Measurements from ENCODE around the gene ASCC1.
"Not testable (repeated sequence)": the region's sequence is repeated elsewhere in the genome, so short reads cannot be mapped to it uniquely, and the experiment has no call there.

Gene ASCC1

GRCh38 chr10:72152286-72152685 lies 63.8 kb downstream of the ASCC1 start:
- Histone ChIP-seq H3K27me3 (ENCODE audit: insufficient read depth, low read length, poor library complexity) (no peaks in the 10 kb centered on the region), H4K8ac (ENCODE audit: low read depth, low read length) (no peak overlapping the region), H3K79me1 (ENCODE audit: low read length) (no peaks in the 10 kb centered on the region), H3K27ac (ENCODE audit: low read depth, low read length) (no peak overlapping the region), H3K79me2 (ENCODE audit: control insufficient read depth, insufficient read depth, low read length) (no peaks in the 10 kb centered on the region), H2BK5ac (ENCODE audit: low read length) (no peak overlapping the region), H3K9ac (ENCODE audit: low read length) (no peak overlapping the region), H3K56ac (ENCODE audit: low read length) (no peak overlapping the region), H3K4me1 (ENCODE audit: control insufficient read depth, low read depth, low read length) (no peaks in the 10 kb centered on the region), H3K18ac (ENCODE audit: low read length) (no peak overlapping the region), H2AK5ac (ENCODE audit: low read length) (no peak overlapping the region), H3K4ac (ENCODE audit: low read depth, low read length) (no peak overlapping the region), H3K4me2 (ENCODE audit: low read length) (no peak overlapping the region), H3K36me3 (ENCODE audit: control insufficient read depth, insufficient read depth, low read length) (no peaks in the 10 kb centered on the region), H2BK120ac (ENCODE audit: low read depth, low read length) (no peak overlapping the region), H2BK15ac (replicated peaks; ENCODE audit: low read depth) (no peak overlapping the region), H3K23ac (ENCODE audit: low read length) (no peak overlapping the region), H4K5ac (ENCODE audit: low read length) (no peak overlapping the region), H3K4me3 (ENCODE audit: low read length) (no peak overlapping the region)
- no peak for DNase-seq
- WGBS (ENCODE audit: extremely low coverage, insufficient coverage, low lambda C conversion rate), result no CpG with 5 or more reads among the region's 7 CpGs

GRCh38 chr10:72150746-72151478 lies 65.2 kb downstream of the ASCC1 start:
- H3K36me3 ChIP-seq (ENCODE audit: control insufficient read depth, insufficient read depth, low read length); H3K4me3 ChIP-seq (ENCODE audit: low read length); H3K23ac ChIP-seq (ENCODE audit: low read length); H3K4me2 ChIP-seq (ENCODE audit: low read length); DNase-seq; H3K27me3 ChIP-seq (ENCODE audit: insufficient read depth, low read length, poor library complexity); H2BK120ac ChIP-seq (ENCODE audit: low read depth, low read length); H2BK5ac ChIP-seq (ENCODE audit: low read length); H3K4ac ChIP-seq (ENCODE audit: low read depth, low read length); H3K4me1 ChIP-seq (ENCODE audit: control insufficient read depth, low read depth, low read length); H3K18ac ChIP-seq (ENCODE audit: low read length); H2BK15ac ChIP-seq (replicated peaks; ENCODE audit: low read depth); H4K8ac ChIP-seq (ENCODE audit: low read depth, low read length); H3K27ac ChIP-seq (ENCODE audit: low read depth, low read length); H4K5ac ChIP-seq (ENCODE audit: low read length); H3K79me1 ChIP-seq (ENCODE audit: low read length); H3K9ac ChIP-seq (ENCODE audit: low read length); H3K56ac ChIP-seq (ENCODE audit: low read length); H3K79me2 ChIP-seq (ENCODE audit: control insufficient read depth, insufficient read depth, low read length); H2AK5ac ChIP-seq (ENCODE audit: low read length): not testable (repeated sequence)
- WGBS (ENCODE audit: extremely low coverage, insufficient coverage, low lambda C conversion rate), result no CpG with 5 or more reads among the region's 6 CpGs

- H3K27me3 ChIP-seq (ENCODE audit: insufficient read depth, low read length, poor library complexity); H3K4ac ChIP-seq (ENCODE audit: low read depth, low read length); H3K4me2 ChIP-seq (ENCODE audit: low read length); H3K4me3 ChIP-seq (ENCODE audit: low read length); H3K23ac ChIP-seq (ENCODE audit: low read length); H3K79me2 ChIP-seq (ENCODE audit: control insufficient read depth, insufficient read depth, low read length); H3K36me3 ChIP-seq (ENCODE audit: control insufficient read depth, insufficient read depth, low read length); DNase-seq; H3K56ac ChIP-seq (ENCODE audit: low read length); H2BK120ac ChIP-seq (ENCODE audit: low read depth, low read length); H4K5ac ChIP-seq (ENCODE audit: low read length); H3K27ac ChIP-seq (ENCODE audit: low read depth, low read length); H3K18ac ChIP-seq (ENCODE audit: low read length); H3K9ac ChIP-seq (ENCODE audit: low read length); H3K79me1 ChIP-seq (ENCODE audit: low read length); H2BK5ac ChIP-seq (ENCODE audit: low read length); H3K4me1 ChIP-seq (ENCODE audit: control insufficient read depth, low read depth, low read length); H2AK5ac ChIP-seq (ENCODE audit: low read length); H4K8ac ChIP-seq (ENCODE audit: low read depth, low read length); H2BK15ac ChIP-seq (replicated peaks; ENCODE audit: low read depth): not testable (repeated sequence)
- no CpG with 5 or more reads among the region's 4 CpGs for WGBS (ENCODE audit: extremely low coverage, insufficient coverage, low lambda C conversion rate)
These were observed 68.8 kb downstream of the ASCC1 start for GRCh38 chr10:72147324-72147584.

DNA sequence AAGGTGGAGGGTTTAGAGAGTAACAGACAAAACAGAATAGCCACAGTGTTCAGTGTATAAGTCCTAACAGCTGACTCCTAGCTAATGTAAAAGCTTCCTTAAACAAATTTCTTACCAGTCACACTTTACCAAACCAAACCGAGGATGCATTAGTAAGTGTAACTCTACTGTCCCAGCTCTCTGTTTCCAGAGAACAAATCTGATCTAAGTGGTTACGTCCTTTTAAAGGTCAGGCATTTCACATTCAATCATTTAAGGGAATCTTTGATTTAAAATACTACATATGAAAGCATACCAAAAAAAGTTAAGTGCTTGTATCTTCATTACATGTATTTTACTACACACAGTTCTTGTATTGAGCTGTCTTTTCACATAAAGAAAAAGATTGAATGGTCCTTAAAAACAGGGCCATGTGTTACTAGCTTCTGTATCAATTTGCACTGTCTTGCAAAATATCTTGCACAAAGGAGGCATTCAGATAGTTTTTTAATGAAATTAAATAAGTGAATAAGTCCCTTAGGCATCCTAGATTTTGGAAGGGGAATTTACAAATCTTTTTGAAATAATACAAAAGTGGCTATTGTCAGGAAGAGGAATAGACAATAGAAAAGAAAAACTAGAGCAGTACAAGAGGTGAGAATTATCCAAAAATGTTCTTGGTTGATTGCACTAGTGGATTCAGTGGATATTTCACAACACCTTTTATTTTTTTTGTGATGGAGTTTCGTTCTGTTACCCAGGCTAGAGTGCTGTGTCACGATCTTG lies 69.3 kb downstream of the ASCC1 start:
- no peak for DNase-seq
- no peak overlapping the region for H3K27ac ChIP-seq (ENCODE audit: low read depth, low read length)
- no peaks in the 10 kb centered on the region for H3K79me1 ChIP-seq (ENCODE audit: low read length)
- H3K4ac ChIP-seq (ENCODE audit: low read depth, low read length), result no peak overlapping the region
- H3K18ac ChIP-seq (ENCODE audit: low read length), result no peak overlapping the region
- H3K9ac ChIP-seq (ENCODE audit: low read length), result no peak overlapping the region
- no peaks in the 10 kb centered on the region for H3K27me3 ChIP-seq (ENCODE audit: insufficient read depth, low read length, poor library complexity)
- H3K56ac ChIP-seq (ENCODE audit: low read length), result no peak overlapping the region
- no peak overlapping the region for H2BK5ac ChIP-seq (ENCODE audit: low read length)
- H3K4me2 ChIP-seq (ENCODE audit: low read length), result no peak overlapping the region
- no peaks in the 10 kb centered on the region for H3K79me2 ChIP-seq (ENCODE audit: control insufficient read depth, insufficient read depth, low read length)
- no peak overlapping the region for H2BK120ac ChIP-seq (ENCODE audit: low read depth, low read length)
- H3K36me3 ChIP-seq (ENCODE audit: control insufficient read depth, insufficient read depth, low read length), result no peaks in the 10 kb centered on the region
- H3K4me3 ChIP-seq (ENCODE audit: low read length), result no peak overlapping the region
- no peak overlapping the region for H2AK5ac ChIP-seq (ENCODE audit: low read length)
- peaks cover 6% of the 10 kb centered on the region for H3K4me1 ChIP-seq (ENCODE audit: control insufficient read depth, low read depth, low read length)
- H3K23ac ChIP-seq (ENCODE audit: low read length), result no peak overlapping the region
- H4K5ac ChIP-seq (ENCODE audit: low read length), result no peak overlapping the region
- H4K8ac ChIP-seq (ENCODE audit: low read depth, low read length), result no peak overlapping the region
- WGBS (ENCODE audit: extremely low coverage, insufficient coverage, low lambda C conversion rate), result no CpG with 5 or more reads among the region's 4 CpGs
- H2BK15ac ChIP-seq (replicated peaks; ENCODE audit: low read depth), result no peak overlapping the region

- H4K5ac ChIP-seq (ENCODE audit: low read length), result no peak overlapping the region
- H3K27me3 ChIP-seq (ENCODE audit: insufficient read depth, low read length, poor library complexity), result no peaks in the 10 kb centered on the region
- DNase-seq, result peak; percentile 93
- H2BK5ac ChIP-seq (ENCODE audit: low read length), result no peak overlapping the region
- H2BK120ac ChIP-seq (ENCODE audit: low read depth, low read length), result no peak overlapping the region
- H3K79me2 ChIP-seq (ENCODE audit: control insufficient read depth, insufficient read depth, low read length), result no peaks in the 10 kb centered on the region
- H3K9ac ChIP-seq (ENCODE audit: low read length), result no peak overlapping the region
- no peak overlapping the region for H3K18ac ChIP-seq (ENCODE audit: low read length)
- no peak overlapping the region for H4K8ac ChIP-seq (ENCODE audit: low read depth, low read length)
- H3K4me3 ChIP-seq (ENCODE audit: low read length), result no peak overlapping the region
- no peak overlapping the region for H2BK15ac ChIP-seq (replicated peaks; ENCODE audit: low read depth)
- no peak overlapping the region for H3K27ac ChIP-seq (ENCODE audit: low read depth, low read length)
- H3K4me1 ChIP-seq (ENCODE audit: control insufficient read depth, low read depth, low read length), result peaks cover 6% of the 10 kb centered on the region
- H3K36me3 ChIP-seq (ENCODE audit: control insufficient read depth, insufficient read depth, low read length), result no peaks in the 10 kb centered on the region
- H3K23ac ChIP-seq (ENCODE audit: low read length), result no peak overlapping the region
- WGBS (ENCODE audit: extremely low coverage, insufficient coverage, low lambda C conversion rate), result no CpG with 5 or more reads among the region's 6 CpGs
- H3K79me1 ChIP-seq (ENCODE audit: low read length), result no peaks in the 10 kb centered on the region
- H3K4me2 ChIP-seq (ENCODE audit: low read length), result no peak overlapping the region
- H3K56ac ChIP-seq (ENCODE audit: low read length), result no peak overlapping the region
- no peak overlapping the region for H3K4ac ChIP-seq (ENCODE audit: low read depth, low read length)
- H2AK5ac ChIP-seq (ENCODE audit: low read length), result no peak overlapping the region
These were observed 70.0 kb downstream of the ASCC1 start for GRCh38 chr10:72146071-72146470.
